Germinal center (tissue), 1 donor: ENCODE measurements around the gene TRIM3.

Experiments
- DNase-seq: peaks from one replicate; pipeline ENCODE4 v3.0.0; 2012; ENCODE audit warnings: mixed read lengths, low spot score

TRIM3 gene

GRCh38 chr11:6480299-6480914 is 6.7 kb upstream of the TRIM3 start:
- no peak for DNase-seq

GRCh38 chr11:6476571-6476970 is 2.8 kb upstream of the TRIM3 start:
- DNase-seq: no peak

GRCh38 chr11:6475936-6476335 is 2.2 kb upstream of the TRIM3 start:
- DNase-seq: no peak

GRCh38 chr11:6474806-6475500 is 1.2 kb upstream of the TRIM3 start:
- no peak for DNase-seq

GRCh38 chr11:6474413-6474792 is 662 bp upstream of the TRIM3 start:
- peak; percentile 18 for DNase-seq

GRCh38 chr11:6472934-6473333 is 807 bp downstream of the TRIM3 start:
- no peak for DNase-seq

GRCh38 chr11:6469599-6469998 is 4.1 kb downstream of the TRIM3 start:
- no peak for DNase-seq

- DNase-seq: peak; percentile 32
These were observed 4.8 kb downstream of the TRIM3 start for GRCh38 chr11:6468712-6469495.

GRCh38 chr11:6459099-6459450 is 14.7 kb downstream of the TRIM3 start:
- no peak for DNase-seq

GRCh38 chr11:6458352-6459098 is 15.2 kb downstream of the TRIM3 start:
- DNase-seq: no peak

- no peak for DNase-seq
These were observed 16.0 kb downstream of the TRIM3 start for GRCh38 chr11:6457581-6458320.

- no peak for DNase-seq
These were observed 17.2 kb downstream of the TRIM3 start for GRCh38 chr11:6456361-6457073.

GRCh38 chr11:6455070-6455469 is 18.7 kb downstream of the TRIM3 start:
- no peak for DNase-seq

GRCh38 chr11:6453152-6453551 is 20.6 kb downstream of the TRIM3 start:
- DNase-seq: no peak

GRCh38 chr11:6452219-6452618 is 21.5 kb downstream of the TRIM3 start:
- no peak for DNase-seq

GRCh38 chr11:6448574-6448973 is 25.2 kb downstream of the TRIM3 start:
- no peak for DNase-seq

- peak; percentile 74 for DNase-seq
These were observed 30.3 kb downstream of the TRIM3 start for GRCh38 chr11:6443269-6444003.

GRCh38 chr11:6442441-6442840 is 31.3 kb downstream of the TRIM3 start:
- DNase-seq: no peak

GRCh38 chr11:6440906-6441358 is 32.8 kb downstream of the TRIM3 start, which contains the start of gene HPX:
HPX (minus strand) TSS chr11:6440987; CDS start chr11:6440963, 24 bp downstream.
- no peak for DNase-seq

GRCh38 chr11:6438979-6439571 is 34.7 kb downstream of the TRIM3 start:
- peak; percentile 44 for DNase-seq
